Kidney epithelial cell (primary cell): ENCODE results near the gene ST3GAL5. TPM values are rescaled to one million over a fixed set of nuclear protein-coding genes. Genes with fewer than 3 reads are reported as not detected.

Experiments used
- DNase-seq: peaks from one replicate; pipeline ENCODE4 v3.0.0-alpha.2; 2010; ENCODE audit warnings: low read depth
- H3K27me3 ChIP-seq: 2 replicates; pipeline ENCODE4 v1.6.0; 2011; ENCODE audit warnings: low read length; ENCODE audit not compliant: control insufficient read depth, insufficient read depth
- H3K36me3 ChIP-seq: 2 replicates; pipeline ENCODE4 v1.5.1; 2011; ENCODE audit warnings: low read length; ENCODE audit not compliant: control insufficient read depth, insufficient read depth
- H3K4me3 ChIP-seq: 2 replicates; pipeline ENCODE4 v1.5.1; 2011; ENCODE audit warnings: low read depth, mild to moderate bottlenecking, control low read depth, low read length
- total RNA-seq: library from RNA; depleted of rRNA; stranded (reverse); fragments of >200 nt; gene quantifications from 2 replicates; pipeline ENCODE4 v1.2.3, GENCODE V29; 2015
- TF ChIP-seq, protein P1 (sequence below): IDR thresholded peaks from 2 replicates; pipeline ENCODE4 v1.5.1; 2011; ENCODE audit warnings: mild to moderate bottlenecking, moderate library complexity, low read length, control low read depth, inconsistent platforms; ENCODE audit not compliant: insufficient read depth, poor library complexity, severe bottlenecking

Gene ST3GAL5
- total RNA-seq, 1 donor from 2014 or later: 3.0 TPM

- Histone ChIP-seq H3K27me3 (no peaks in the 10 kb centered on the region), H3K4me3 (no peak overlapping the region), H3K36me3 (no peaks in the 10 kb centered on the region)
- no peak for DNase-seq
- TF ChIP-seq, protein P1, sequence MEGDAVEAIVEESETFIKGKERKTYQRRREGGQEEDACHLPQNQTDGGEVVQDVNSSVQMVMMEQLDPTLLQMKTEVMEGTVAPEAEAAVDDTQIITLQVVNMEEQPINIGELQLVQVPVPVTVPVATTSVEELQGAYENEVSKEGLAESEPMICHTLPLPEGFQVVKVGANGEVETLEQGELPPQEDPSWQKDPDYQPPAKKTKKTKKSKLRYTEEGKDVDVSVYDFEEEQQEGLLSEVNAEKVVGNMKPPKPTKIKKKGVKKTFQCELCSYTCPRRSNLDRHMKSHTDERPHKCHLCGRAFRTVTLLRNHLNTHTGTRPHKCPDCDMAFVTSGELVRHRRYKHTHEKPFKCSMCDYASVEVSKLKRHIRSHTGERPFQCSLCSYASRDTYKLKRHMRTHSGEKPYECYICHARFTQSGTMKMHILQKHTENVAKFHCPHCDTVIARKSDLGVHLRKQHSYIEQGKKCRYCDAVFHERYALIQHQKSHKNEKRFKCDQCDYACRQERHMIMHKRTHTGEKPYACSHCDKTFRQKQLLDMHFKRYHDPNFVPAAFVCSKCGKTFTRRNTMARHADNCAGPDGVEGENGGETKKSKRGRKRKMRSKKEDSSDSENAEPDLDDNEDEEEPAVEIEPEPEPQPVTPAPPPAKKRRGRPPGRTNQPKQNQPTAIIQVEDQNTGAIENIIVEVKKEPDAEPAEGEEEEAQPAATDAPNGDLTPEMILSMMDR: no peak
Observed at GRCh38 chr2:85852152-85852840, 36.5 kb downstream of the ST3GAL5 start.

GRCh38 chr2:85851253-85852151, 37.3 kb downstream of the ST3GAL5 start:
- Histone ChIP-seq H3K4me3 (no peak overlapping the region), H3K27me3 (no peaks in the 10 kb centered on the region), H3K36me3 (no peaks in the 10 kb centered on the region)
- TF ChIP-seq, protein P1: no peak
- DNase-seq: no peak

- no peak overlapping the region for H3K4me3 ChIP-seq
- DNase-seq: no peak
- no peaks in the 10 kb centered on the region for H3K27me3 ChIP-seq
- no peaks in the 10 kb centered on the region for H3K36me3 ChIP-seq
- TF ChIP-seq, protein P1: no peak
Observed at GRCh38 chr2:85850451-85850850, 38.3 kb downstream of the ST3GAL5 start.

DNA sequence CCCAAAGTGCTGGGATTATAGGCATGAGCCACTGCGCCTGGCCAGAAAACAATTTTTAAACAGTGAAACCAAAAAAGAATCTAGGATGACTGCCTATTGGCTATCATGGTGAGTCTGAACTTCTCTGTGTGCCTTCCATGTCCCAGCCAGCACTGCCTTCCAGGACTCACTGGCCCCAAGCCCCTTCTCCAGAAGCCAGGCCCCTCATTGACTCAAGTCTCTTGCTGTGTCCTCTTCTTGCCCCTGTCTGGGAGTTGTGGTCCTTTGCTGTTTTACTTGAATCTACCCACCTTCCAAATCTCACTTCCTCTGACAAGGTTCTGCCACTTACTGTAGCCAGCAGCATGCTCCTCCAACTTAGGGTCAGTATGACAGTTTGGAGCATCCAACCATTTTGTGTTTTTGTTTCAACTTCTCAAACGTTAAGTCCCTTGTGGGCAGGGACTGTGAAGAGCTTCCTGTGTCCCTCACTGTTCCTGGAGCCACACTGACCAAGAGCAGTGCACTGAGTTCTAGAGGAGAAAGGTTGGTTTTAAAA, 41.7 kb downstream of the ST3GAL5 start:
- DNase-seq: no peak
- TF ChIP-seq, protein P1: no peak
- no peaks in the 10 kb centered on the region for H3K36me3 ChIP-seq
- no peaks in the 10 kb centered on the region for H3K27me3 ChIP-seq
- no peak overlapping the region for H3K4me3 ChIP-seq

- no peak overlapping the region for H3K4me3 ChIP-seq
- TF ChIP-seq, protein P1: no peak
- DNase-seq: peak; percentile 9
- H3K27me3 ChIP-seq: no peaks in the 10 kb centered on the region
- H3K36me3 ChIP-seq: no peaks in the 10 kb centered on the region
Observed at GRCh38 chr2:85846411-85846810, 42.4 kb downstream of the ST3GAL5 start.
